Activated CD4-positive, alpha-beta T cell treated with anti-CD3 and anti-CD28 coated beads, Interleukin-2, Interleukin-6, amounts not matched to agents 100 ng/mL and 50 ng/mL, durations not matched to agents 16 hours and 8 hours (primary cell): ENCODE results near the gene TSPAN2.

Source experiments
- DNase-seq: peaks from one replicate; pipeline ENCODE4 v3.0.0-alpha.2; 2020

TSPAN2 gene

GRCh38 chr1:115112496-115113375 is 23.4 kb upstream of the TSPAN2 start:
- DNase-seq = peak; percentile 55

- no peak for DNase-seq
These were observed 18.4 kb upstream of the TSPAN2 start for GRCh38 chr1:115107516-115108260.

- DNase-seq = no peak
These were observed 16.5 kb upstream of the TSPAN2 start for GRCh38 chr1:115105831-115106230.

- no peak for DNase-seq
These were observed 10.4 kb upstream of the TSPAN2 start for GRCh38 chr1:115099693-115100050.

GRCh38 chr1:115098979-115099692 is 9.8 kb upstream of the TSPAN2 start:
- peak; percentile 73 for DNase-seq

- no peak for DNase-seq
These were observed 2.9 kb upstream of the TSPAN2 start for GRCh38 chr1:115092175-115092574.

- no peak for DNase-seq
These were observed 2.3 kb upstream of the TSPAN2 start for GRCh38 chr1:115091572-115091971.

GRCh38 chr1:115090956-115091355 is 1.7 kb upstream of the TSPAN2 start:
- DNase-seq = no peak

GRCh38 chr1:115090540-115090939 is 1.2 kb upstream of the TSPAN2 start:
- DNase-seq = no peak

- no peak for DNase-seq
These were observed 835 bp upstream of the TSPAN2 start for GRCh38 chr1:115090186-115090490.

- DNase-seq = no peak
These were observed 358 bp downstream of the TSPAN2 start for GRCh38 chr1:115088871-115089419.

GRCh38 chr1:115088115-115088778 is 1.1 kb downstream of the TSPAN2 start:
- DNase-seq = no peak

- DNase-seq = no peak
These were observed 3.0 kb downstream of the TSPAN2 start for GRCh38 chr1:115086176-115086830.

- DNase-seq = no peak
These were observed 4.3 kb downstream of the TSPAN2 start for GRCh38 chr1:115084902-115085511.

GRCh38 chr1:115082949-115083348 is 6.4 kb downstream of the TSPAN2 start:
- DNase-seq = no peak

- DNase-seq = no peak
These were observed 10.6 kb downstream of the TSPAN2 start for GRCh38 chr1:115078708-115079107.

- DNase-seq = no peak
These were observed 11.3 kb downstream of the TSPAN2 start for GRCh38 chr1:115077984-115078330.

- no peak for DNase-seq
These were observed 11.9 kb downstream of the TSPAN2 start for GRCh38 chr1:115077286-115077983.

- DNase-seq = no peak
These were observed 12.9 kb downstream of the TSPAN2 start for GRCh38 chr1:115076384-115076915.

GRCh38 chr1:115074839-115075534 is 14.3 kb downstream of the TSPAN2 start:
- DNase-seq = no peak
